DOHH2 (cell line): ENCODE measurements around the gene LYSMD4.

Source experiments
- CTCF ChIP-seq: fragments of 200-600 bp; sonication (generic); IDR thresholded peaks from one replicate; pipeline ENCODE4 v1.5.1; 2014; ENCODE audit warnings: antibody characterized with exemption, mild to moderate bottlenecking, low read depth, low read length; ENCODE audit not compliant: poor library complexity, severe bottlenecking
- EZH2phosphoT487 ChIP-seq: fragments of 200-600 bp; sonication (generic); IDR thresholded peaks from 2 replicates; pipeline ENCODE4 v1.6.1; 2017; ENCODE audit warnings: borderline replicate concordance, mild to moderate bottlenecking, antibody characterized with exemption, low read length, moderate library complexity, mixed read lengths

GRCh38 chr15:99704444-99704838, 28.8 kb downstream of the LYSMD4 start:
- TF ChIP-seq CTCF (peak; percentile 78), EZH2phosphoT487 (no peak)
